ENCODE measurements around the gene MAD2L2.
A peak's percentile ranks its signal among the peaks of the same experiment; 100 is the strongest.

The MAD2L2 gene

GRCh38 chr1:11653861-11654136, 27.1 kb downstream of the MAD2L2 start:
- peaks cover 12% of the 10 kb centered on the region for H3K36me3 ChIP-seq
- no peaks in the 10 kb centered on the region for H3K9me3 ChIP-seq (ENCODE audit: severe bottlenecking)
- no peak overlapping the region for H3K27ac ChIP-seq
- TF ChIP-seq CTCF (IDR thresholded peaks at IDR 0.05; ENCODE audit: low read depth, low read length), result no peak
- H3K27me3 ChIP-seq (ENCODE audit: insufficient read depth, low read depth, severe bottlenecking), result no peaks in the 10 kb centered on the region
- no peak for DNase-seq
- H3K4me3 ChIP-seq (ENCODE audit: low read depth, low read length), result no peak overlapping the region

GRCh38 chr1:11653101-11653860, 27.7 kb downstream of the MAD2L2 start:
- no peak overlapping the region for H3K4me3 ChIP-seq (ENCODE audit: low read depth, low read length)
- TF ChIP-seq CTCF (IDR thresholded peaks at IDR 0.05; ENCODE audit: low read depth, low read length), result no peak
- DNase-seq, result no peak
- H3K36me3 ChIP-seq, result peaks cover 11% of the 10 kb centered on the region
- H3K27ac ChIP-seq, result no peak overlapping the region
- no peaks in the 10 kb centered on the region for H3K9me3 ChIP-seq (ENCODE audit: severe bottlenecking)
- H3K27me3 ChIP-seq (ENCODE audit: insufficient read depth, low read depth, severe bottlenecking), result no peaks in the 10 kb centered on the region

GRCh38 chr1:11652203-11652780, 28.7 kb downstream of the MAD2L2 start:
- H3K36me3 ChIP-seq, result peaks cover 8% of the 10 kb centered on the region
- no peak for TF ChIP-seq CTCF (IDR thresholded peaks at IDR 0.05; ENCODE audit: low read depth, low read length)
- no peak overlapping the region for H3K27ac ChIP-seq
- H3K4me3 ChIP-seq (ENCODE audit: low read depth, low read length), result no peak overlapping the region
- no peaks in the 10 kb centered on the region for H3K27me3 ChIP-seq (ENCODE audit: insufficient read depth, low read depth, severe bottlenecking)
- H3K9me3 ChIP-seq (ENCODE audit: severe bottlenecking), result no peaks in the 10 kb centered on the region
- no peak for DNase-seq

GRCh38 chr1:11651017-11651416, 29.9 kb downstream of the MAD2L2 start:
- no peak for DNase-seq
- no peak overlapping the region; the same call in 1 of the 2 replicates for H3K4me3 ChIP-seq (ENCODE audit: low read depth, low read length)
- H3K9me3 ChIP-seq (ENCODE audit: severe bottlenecking), result no peaks in the 10 kb centered on the region
- no peak for TF ChIP-seq CTCF (IDR thresholded peaks at IDR 0.05; ENCODE audit: low read depth, low read length)
- H3K27me3 ChIP-seq (ENCODE audit: insufficient read depth, low read depth, severe bottlenecking), result no peaks in the 10 kb centered on the region
- no peak overlapping the region for H3K27ac ChIP-seq
- peaks cover 2% of the 10 kb centered on the region; the same call in 1 of the 2 replicates for H3K36me3 ChIP-seq

- peak; percentile 81 for TF ChIP-seq CTCF (IDR thresholded peaks at IDR 0.05; ENCODE audit: low read depth, low read length)
- H3K4me3 ChIP-seq (ENCODE audit: low read depth, low read length), result no peak overlapping the region; the same call in none of the 2 replicates
- no peaks in the 10 kb centered on the region for H3K27me3 ChIP-seq (ENCODE audit: insufficient read depth, low read depth, severe bottlenecking)
- H3K36me3 ChIP-seq, result no peaks in the 10 kb centered on the region
- DNase-seq, result peak; percentile 81
- no peak overlapping the region for H3K27ac ChIP-seq
- no peaks in the 10 kb centered on the region for H3K9me3 ChIP-seq (ENCODE audit: severe bottlenecking)
Observed at GRCh38 chr1:11650331-11650991, 30.5 kb downstream of the MAD2L2 start.

All from WERI-Rb-1 (cell line).